GM18511 (cell line): Measurements from ENCODE around the gene SBF1.

Source experiments
- ATAC-seq: cut with Tn5 transposase; IDR thresholded peaks from one replicate; pipeline ENCODE4 v1.9.1; 2021; ENCODE audit warnings: mild to moderate bottlenecking, moderate library complexity; ENCODE audit not compliant: unreplicated experiment

The SBF1 gene

DNA sequence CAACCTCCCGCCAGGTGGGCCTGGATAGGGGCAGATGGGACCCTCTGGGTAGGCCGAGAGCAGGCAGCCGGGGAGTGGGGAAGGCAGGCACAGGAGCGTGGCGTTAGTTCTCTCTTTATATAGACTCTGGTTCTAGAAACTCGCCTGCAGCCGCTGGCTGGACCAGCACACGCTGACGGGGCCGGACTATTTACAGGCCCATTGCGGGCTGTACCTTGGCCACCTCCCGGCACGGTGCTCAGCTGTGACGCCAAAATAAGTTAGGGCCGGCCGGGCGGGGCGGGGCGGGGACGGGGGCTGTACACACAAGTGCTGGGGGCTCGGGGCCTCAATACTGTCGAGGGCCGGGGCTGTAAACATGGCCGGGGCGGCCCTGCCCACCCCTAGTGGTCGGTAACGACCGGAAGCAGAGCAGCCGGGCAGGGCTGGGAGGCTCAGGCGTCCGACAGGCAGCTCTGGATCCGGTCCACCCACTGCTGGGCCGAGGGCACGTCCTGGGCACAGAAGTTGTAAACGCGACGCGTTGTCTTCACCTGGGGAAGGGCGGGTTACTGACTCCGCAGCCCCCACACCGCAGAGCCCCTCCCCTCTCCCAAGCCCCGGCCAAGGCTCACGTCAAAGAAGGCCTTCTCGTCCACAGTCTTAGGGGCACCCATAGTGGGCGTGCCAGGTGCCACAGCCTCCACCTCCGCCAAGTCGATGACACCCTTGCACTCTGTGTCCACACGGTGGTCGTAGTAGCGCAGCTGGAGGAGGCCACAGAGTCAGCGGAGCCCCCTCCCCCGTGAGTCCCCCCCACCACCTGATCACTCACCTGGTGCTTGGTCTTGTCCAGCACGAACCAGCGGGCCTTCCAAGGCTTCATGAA lies 27.9 kb downstream of the SBF1 start:
- ATAC-seq: no peak

DNA sequence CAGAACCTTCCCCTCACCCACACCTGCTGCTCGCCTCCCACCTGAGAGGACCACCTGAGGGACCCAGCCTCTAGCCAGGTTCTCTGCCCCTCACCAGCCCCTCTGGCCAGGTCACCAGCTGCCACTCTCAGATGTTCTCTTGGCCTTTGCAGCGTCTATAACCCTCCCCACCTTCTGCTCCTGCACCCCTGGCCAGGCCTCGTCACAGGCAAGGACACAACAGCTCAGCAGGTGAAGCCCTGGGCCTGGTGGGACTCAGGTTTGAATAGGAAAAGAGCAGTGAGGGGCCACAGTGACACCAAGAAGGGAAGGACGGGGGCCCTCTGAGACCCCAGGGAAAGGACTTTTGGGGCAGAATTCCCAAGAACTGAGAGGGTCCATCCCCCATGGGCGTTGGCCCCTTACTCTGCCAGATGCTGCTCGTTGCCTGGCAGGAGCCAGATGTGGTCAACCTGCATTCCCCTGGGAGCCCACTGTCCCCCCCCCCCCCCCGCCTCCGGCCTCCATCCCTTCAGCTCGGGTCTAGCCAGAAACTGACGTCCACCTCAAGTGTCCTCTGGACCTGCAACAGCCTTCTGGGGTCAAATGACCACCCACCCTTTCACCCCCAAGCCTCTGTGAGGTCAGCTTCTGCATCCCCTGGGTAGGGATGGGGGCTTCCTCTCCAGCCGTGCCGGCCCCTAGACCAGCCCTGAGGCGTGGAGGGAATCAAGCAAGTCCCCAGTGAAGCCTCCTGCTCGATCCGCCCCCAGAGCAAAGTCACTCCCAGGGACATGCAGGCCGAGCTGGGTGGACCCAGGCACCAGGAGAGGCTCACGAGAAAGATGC lies 28.7 kb downstream of the SBF1 start:
- no peak for ATAC-seq

DNA sequence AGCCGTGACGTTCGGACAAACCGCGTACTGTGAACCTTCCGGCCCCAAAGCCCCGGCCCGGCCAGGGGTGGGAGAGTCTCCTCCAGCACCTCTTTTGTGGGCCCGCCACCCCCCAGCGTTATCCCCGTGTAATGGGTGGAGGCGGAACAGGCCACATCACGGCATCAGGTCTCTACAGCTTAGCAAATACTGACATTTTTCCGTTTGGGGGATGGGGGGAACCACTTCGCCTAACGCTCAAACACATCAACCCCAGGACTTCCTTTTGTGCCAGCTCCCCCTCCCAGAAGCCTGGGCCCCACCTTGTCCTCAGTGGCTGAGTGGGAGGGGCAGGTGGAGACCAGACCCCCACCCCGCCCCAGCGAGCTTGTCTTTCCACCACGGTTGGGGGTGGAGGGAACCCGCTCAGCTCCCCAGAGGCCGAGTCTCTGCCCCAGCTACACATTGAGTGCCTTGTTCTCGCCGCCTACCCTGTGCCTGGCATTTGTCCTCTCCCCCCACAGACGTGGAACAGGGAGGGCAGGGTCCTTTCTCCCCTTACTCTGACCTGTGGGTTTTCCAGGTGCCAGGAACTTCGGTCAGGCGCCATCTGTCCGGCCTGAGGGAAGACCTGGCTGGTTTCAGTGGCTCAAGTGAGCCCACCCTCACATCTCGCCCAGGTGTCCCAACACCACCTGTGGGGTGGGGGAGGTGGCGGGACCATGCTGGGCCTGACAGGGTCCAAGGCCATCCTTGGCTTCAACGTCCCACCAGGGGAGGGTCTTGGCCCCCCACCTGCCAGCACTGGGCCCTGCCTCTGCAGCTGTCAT lies 29.6 kb downstream of the SBF1 start:
- no peak for ATAC-seq

DNA sequence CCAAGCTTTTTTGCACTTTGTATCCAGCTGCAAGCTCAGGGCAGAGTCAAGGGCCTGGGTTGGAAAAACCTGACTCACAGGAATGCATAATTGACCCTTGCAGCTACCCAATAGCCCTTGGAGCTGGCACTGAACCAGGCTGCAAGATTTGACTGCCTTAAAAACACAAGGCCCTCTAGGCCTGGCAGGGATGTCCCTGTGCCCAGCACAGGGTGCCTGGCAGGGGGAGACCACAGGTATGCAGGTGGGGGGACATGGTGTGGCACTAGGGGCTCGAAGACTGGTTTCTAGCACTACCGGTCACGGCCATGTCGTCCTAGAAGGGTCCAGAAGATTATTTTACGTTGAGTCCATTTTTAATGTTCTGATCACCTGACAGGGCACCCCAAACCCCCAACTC lies 30.2 kb downstream of the SBF1 start:
- no peak for ATAC-seq

DNA sequence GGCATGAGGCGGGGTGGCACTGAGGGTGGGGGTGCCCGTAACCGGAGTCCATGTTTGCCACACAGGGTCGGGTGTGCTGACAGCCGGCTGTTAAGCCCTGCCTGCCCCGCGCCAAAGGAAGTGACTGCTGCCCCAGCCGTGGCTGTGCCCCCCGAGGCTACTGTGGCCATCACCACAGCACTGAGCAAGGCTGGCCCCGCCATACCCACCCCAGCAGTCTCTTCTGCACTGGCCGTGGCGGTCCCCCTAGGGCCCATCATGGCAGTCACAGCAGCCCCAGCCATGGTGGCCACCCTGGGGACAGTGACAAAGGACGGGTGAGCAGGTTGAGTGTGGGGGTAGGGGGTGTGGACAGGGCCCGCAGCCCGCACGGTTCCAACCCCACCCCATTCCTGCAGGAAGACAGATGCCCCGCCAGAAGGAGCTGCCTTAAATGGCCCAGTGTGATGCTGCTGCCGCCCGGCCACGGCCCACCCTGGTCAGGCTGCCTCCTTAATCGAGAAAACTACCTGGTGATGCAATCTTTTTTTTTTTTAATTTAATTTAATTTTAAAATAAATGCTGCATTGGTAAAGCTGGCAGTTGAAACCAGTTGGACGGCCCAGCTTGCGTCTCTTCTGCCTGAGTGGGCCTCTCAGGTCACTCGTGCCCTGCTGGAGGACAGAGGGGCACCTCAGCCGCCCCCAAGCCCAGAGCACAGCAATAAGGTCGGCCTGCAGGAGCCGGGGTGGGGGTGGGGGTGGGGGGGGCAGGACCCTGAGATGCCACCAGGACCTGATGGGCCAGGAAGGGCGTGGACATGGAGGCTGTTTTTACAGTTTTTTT lies 30.8 kb downstream of the SBF1 start:
- ATAC-seq: no peak

DNA sequence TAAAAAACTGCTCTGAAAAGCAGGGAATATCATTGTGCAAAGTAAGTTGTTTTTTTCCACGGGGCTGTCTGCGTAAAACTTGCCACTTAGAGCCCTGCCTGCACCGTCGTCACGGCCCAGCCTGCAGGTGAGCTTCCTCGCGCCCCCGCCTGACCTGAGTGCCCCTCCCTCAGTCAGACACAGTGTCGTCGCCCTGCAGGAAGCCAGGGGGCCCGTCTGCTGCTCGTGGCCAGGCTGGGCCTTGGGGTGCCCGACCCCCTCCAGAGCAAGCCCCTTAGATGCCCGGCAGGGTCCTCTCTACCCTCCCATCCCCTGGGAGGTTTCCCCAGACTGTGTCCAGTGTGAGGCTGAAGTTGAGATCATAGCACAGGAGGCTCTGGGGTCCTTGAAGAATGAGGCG lies 31.6 kb downstream of the SBF1 start:
- no peak for ATAC-seq

DNA sequence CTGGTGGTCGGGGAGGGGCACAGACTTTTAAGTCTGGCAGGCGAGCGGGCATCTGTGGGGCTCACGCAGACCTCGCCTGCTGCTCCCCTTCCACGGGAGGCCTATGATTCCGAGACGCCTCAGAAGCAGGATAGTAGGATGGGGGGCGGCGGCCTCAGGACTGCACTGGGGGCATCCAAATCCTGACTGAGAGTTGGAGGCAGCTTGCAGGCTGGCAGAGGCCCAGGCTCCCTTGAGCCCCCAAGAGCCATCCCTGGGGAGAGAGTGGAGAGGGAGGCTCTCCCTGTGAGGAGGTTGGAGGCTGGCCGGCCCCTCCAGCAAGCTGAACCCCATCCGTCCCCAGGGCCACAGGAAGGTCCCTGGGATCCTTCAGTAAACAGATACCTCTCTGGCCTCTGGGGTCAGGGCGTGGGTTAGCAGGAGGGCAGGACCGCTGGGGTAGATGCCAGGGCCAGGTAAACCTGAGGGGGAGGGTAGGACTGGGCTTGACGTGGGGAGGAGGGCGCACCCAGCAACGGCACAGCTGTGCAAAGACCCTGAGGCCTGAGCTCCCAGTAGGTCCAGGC lies 33.3 kb downstream of the SBF1 start:
- no peak for ATAC-seq

DNA sequence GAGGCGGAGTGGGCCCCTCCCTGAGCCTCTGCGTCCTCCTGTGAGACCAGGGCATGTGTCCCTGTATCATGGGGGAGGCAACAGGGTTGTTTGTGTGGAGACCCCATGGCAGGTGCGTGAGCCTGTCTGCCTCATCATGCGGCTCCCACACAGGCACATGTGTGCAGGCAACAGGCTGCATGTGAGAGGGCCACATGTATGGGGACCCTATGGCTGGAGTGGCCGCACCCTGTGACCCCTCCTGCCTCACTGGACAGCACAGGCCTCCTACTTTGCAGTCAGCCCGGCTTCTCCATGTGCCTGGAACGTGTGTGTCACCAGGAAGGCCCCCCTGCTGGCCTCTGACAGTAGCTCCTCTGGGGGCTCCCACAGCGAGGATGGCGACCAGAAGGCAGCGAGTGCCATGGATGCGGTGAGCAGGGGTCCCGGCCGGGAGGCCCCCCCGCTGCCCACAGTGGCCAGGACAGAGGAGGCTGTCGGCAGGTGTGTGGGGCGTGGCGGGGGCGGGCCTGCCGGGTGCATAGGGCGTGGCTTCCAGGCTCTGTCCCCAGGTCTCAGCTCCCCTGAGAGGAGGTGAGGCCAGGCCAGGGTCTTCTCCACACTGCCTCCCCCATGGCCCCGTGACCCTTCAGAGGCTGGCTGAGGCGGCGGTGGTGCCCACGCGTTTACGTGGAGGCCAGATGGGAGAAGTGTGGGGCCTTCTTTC lies 34.1 kb downstream of the SBF1 start:
- ATAC-seq: no peak

DNA sequence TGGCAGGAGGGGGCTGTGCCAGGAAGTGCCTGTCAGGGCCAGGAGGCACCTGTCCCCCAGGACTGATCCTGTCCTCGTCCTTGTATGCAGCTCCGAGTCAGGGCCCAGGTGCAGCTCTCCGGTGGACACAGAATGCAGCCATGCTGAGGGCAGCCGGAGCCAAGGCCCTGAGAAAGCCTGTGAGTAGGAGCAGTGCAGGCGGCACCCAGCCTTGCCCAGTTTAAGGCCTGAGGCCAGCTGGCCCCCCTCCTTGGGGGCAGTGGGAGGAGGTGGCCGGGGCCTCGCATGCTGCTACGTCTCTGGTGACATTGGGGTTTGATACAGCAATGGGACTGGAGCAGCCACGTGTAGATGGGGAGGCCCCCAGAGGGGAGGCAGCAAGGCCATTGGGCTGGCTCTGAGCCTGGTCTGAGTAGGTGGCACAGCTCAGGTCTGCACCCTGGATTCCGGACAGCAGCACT lies 34.9 kb downstream of the SBF1 start:
- ATAC-seq: no peak

DNA sequence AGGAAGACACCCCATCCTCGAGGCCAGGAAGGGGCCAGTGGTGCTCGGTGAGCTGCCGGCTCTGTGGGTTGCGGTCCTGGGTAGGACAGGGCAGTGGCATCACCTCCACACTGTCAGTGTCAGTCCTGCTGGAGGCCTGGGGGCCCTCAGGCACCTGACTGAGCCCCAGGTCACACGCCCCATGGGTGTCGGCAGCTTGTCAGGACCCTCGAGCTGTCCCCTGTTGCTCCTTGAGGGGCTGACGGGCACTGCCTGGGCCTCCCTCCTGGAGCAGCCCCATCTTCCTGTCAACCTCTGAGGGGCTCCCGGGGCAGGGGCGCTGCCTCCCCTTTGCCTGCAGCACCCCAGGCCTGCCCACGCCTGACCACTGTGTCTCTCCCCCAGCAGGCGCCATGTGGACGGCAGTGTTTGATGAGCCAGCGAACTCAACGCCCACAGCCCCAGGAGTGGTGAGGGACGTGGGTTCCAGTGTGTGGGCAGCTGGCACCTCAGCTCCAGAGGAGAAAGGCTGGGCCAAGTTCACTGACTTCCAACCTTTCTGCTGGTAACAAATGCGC lies 35.4 kb downstream of the SBF1 start:
- no peak for ATAC-seq

DNA sequence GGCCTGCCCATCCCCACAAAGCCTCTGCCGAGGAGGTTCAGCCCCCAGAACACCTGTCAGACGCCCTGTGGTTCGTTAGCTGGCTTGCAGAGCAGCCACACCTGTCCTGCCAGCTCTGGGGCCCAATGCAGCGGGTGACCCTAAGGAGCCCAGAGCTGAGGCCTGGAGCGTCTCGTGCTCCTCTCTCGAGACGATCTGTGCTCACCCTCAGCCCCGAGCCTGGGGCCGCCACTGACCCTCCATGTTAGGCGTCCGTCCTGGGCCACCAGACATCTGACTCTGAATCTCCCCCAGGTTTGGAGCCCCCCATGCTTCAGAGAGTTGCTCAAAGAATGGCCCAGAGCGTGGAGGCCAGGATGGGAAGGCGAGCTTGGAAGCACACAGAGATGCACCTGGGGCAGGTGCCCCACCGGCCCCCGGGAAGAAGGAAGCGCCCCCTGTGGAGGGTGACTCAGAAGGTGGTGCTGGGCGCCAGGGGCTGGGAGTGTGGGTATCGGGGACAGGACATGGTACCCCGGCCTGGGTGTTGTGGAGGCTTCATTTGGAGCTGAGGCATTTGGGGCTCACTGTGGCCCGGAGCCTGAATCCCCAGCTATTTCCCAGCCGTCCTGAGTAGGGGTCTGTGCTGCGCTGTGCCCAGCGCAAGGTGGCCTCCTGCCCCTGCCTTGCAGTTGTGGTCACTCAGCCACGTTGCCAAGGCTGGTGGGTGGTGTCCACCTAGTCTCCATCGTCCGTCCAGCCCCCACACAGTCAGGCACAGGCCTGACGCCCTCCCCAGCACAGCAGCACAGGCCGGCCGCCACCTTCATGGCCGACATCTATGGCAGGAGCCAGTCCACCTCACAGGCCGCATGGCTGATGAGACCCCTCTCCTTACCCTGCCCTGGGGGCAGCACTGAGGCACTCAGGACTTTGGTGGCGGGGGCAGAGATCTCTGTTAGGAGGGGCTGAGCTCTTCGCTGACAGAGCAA lies 36.2 kb downstream of the SBF1 start:
- ATAC-seq: no peak

DNA sequence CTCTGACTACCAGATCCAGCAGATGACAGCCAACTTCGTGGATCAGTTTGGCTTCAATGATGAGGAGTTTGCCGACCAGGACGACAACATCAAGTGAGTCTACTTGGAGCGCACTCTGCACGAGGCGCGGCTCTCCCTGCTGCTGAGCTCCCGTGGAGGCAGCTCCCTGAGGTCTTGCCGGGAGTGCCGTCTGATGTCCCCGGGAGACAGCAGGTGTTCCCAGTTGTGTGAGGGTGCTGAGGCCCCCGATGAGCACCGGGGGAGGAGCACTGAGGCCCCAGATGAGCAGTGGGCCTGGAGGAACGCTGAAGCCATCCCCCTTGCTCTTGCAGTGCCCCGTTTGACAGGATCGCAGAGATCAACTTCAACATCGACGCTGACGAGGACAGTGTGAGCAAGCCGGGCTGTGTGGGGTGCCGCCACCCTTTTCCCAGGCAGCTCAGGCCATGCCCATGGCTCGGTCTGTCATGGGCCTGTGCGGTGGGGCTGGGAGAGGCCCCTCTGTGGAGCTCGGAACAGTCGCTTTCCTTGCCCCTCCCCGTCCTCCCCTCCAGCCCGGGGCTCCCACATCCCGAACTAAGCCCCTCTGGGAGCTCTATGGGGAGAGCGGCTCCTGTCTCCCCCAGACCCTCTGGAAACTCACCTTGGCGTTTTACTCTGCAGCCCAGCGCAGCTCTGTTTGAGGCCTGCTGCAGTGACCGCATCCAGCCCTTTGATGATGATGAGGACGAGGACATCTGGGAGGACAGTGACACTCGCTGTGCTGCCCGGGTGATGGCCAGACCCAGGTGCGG lies 37.1 kb downstream of the SBF1 start:
- no peak for ATAC-seq

DNA sequence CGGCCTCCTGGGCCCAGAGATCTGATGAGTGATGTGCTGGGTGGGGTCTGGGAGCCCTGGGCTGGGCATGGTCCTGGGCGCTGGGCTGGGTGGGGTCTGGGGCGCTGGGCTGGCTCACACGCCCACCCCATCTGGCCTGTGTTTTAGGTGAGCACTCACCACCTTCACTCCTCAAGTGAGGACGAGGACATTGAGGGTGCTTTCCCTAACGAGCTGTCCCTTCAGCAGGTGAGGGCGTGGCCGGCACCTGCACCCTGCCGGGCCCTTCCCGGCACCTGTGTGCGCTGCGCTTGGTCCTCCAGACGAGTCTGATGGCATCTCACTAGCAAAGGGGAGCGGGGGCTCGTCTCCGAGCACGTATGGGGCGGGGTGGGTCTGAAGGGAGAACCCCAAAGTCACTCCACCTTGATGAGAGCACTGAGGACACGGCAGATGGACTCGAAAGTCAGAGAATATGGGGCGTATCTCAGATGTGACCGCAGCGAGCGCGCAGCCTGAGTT lies 37.9 kb downstream of the SBF1 start:
- no peak for ATAC-seq

DNA sequence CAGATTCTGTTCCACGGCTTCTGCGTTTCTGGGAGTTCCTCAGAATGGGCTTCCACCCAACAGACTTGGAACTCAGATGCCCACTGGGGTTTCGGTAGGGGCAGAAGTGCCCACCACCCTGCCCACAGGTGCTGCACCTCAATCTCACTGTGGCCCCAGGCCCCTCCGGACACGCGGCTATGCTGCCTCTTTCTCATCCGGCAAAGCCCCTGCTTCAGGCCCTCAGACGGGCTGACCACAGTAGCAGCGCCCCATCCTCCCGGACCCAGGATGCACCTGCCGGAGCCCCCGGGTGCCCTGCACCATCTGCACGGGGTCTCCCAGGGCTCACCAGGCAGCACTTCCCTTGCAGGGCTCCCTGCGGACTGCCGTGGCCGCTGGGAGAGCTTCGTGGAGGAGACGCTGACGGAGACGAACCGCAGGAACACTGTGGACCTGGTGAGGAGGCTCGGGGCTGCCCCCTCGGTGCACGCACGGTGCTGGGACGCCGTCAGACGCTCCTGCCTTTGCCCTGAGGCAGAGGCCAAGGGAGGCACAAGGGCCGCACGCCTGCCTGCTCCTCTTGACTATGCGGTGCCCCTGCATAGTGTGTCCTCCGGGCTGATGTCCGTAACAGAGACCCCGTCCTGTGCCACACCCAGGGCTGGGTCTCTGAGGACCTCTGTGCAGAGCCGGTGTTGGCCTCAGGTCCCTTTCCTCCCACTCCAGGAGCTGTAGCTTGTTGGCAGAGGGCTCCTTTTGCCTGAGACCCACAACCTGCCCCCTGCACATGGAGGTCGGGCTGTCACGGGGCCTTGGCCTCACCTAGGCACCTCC lies 38.6 kb downstream of the SBF1 start:
- ATAC-seq: no peak

DNA sequence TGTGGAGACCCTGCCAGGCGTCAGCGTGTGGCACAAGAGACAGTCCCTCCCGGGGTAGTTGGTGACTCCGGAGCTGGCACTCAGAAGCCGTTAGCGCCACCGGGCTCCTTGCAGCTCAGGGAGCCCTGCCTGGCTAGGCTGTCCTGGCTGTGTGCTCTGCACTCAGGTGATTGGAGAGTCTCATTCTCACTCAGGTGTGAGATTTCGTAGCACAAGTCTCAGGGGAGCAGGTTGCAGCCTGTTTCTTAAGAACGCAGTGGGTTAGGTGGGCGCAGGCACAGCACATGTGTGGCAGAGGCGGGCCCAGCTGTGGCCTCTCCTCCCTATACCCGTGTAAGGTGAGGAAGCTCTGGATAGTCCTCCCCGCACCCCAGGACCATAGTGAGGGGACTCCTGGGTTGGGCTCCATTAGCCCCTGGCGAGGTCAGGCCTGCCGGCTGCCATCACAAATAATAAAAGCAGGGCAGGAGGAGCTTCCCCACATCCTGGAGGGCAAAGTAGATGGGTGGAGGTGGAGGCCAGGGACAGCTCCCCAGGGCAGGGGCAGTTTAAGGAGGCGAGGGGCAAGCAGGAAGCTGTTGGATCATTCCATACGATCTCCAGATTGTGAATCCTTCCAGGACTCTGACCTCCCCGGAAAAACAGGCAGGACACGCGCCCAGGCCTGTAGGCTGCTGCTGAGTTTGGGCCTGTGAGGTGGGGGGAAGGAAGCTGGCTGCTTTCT lies 39.4 kb downstream of the SBF1 start:
- no peak for ATAC-seq
